ENCODE data around the gene LRR1.
"Not testable (repeated sequence)": the region's sequence is repeated elsewhere in the genome, so short reads cannot be mapped to it uniquely, and the experiment has no call there.

The LRR1 gene

DNA sequence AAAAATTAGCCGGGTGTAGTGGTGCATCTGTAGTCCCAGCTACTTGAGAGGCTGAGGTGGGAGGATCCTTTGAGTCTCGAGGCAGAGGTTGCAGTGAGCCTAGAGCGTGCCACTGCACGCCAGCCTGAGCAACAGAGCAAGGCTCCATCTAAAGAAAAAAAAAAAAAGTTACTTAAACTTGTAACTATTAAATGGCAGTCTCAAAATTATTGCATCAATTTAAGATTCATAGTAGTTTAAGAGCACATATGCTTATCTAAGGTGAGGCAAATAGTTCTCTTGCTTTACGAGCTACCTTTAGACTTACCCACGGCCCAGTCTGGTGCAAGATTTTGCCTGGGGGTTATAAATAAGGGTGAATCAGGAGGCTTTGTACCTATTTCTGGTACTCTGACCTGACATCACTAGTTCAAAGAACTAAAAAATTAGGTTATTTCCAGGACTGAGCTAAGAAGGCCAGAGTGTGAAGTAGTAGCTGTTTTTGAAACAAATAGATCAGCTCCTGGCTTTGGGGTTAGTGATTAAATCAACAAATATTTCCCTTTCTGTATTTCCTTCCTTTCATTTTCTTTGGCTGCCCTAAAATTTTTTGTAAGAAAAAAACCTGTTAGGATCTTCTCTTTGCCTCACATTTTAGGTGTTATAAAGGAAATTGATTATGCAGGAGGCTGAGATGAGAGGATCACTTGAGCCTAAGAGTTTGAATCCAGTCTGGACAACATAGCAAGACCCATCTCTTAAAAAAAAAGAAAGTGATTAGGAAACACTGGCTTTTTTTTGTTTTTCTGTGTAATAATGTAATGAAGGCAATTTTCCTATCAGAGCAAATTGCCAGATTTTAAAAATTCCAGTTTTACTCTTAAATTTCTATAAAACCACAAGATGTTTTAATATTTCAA, 25.4 kb downstream of the LRR1 start:
- DNase-seq, result no peak

DNA sequence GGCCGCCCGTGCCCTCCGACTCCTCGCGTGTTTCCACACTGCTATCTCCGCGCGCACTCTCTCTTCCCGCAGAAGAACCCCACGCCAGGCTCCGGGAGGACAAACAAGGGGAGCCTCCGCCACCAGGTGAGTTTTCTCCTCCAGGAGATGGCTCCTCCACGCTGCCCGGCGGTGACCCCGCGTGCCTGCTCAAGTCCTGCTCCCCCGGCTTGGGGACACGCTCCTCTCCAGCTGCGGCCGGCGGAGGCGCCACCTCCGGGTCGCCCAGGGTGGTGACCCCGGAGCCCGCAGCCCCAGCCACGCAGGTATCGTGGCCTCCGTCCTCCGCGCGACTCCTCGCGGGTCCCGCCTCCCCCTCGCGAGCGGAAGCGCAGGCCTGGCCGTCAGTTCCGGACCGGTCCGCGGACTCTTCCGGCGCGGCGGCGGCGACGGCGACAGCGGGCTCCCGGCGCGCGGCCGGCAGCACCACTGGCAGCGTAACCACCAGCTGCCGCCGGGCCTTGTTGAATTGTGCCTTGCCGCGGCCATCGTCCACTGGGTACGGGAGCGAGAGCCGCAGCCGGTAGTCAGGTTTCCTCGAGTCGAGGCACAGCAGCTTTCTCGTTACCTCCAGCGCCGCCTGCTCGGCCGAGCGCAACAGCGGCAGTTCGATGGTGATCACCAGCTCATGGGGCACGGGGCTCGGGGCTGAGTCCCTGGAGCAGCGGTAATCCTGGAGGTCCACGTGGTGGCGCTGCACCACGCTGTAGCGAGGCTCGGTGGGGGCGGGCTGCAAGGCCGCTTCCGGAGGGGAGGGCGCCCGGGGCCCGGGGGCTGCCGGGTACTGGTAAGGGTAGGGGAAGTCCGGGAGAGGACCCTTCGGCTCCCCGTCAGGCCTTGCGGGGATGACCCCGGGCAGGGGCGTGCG, 35.2 kb downstream of the LRR1 start:
- DNase-seq, result peak; percentile 44 to 96 (median 89)

GRCh38 chr14:49634547-49635334, 36.0 kb downstream of the LRR1 start, which contains the start of gene DNAAF2:
TSS of gene DNAAF2 (minus strand) at chr14:49635244. CDS start at chr14:49635149, 95 bp downstream.
- DNase-seq, result peak in 42 of 56 donors; percentile 7 to 75 (median 53)

DNA sequence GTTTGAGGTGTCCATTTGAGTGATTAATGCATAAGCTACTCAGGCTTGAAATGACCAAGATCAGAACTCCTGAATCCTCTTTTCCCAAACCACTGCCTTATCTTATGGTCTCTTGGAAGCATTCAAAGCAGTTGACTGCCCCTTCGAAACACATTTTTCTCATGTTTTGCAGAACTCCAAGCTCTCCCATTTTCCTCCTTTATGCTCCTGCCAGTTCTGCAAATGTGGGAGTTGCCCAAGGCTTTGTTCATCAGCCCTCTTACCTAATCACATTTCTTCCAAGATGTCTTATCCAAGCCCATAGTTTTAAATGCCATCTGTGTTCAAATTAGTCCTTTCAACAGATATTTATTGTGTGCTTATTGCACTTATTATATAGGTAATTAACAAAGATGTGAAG, 38.1 kb downstream of the LRR1 start:
- no peak for DNase-seq

- no peak for DNase-seq
Observed at GRCh38 chr14:49637534-49638078, 38.9 kb downstream of the LRR1 start.

DNA sequence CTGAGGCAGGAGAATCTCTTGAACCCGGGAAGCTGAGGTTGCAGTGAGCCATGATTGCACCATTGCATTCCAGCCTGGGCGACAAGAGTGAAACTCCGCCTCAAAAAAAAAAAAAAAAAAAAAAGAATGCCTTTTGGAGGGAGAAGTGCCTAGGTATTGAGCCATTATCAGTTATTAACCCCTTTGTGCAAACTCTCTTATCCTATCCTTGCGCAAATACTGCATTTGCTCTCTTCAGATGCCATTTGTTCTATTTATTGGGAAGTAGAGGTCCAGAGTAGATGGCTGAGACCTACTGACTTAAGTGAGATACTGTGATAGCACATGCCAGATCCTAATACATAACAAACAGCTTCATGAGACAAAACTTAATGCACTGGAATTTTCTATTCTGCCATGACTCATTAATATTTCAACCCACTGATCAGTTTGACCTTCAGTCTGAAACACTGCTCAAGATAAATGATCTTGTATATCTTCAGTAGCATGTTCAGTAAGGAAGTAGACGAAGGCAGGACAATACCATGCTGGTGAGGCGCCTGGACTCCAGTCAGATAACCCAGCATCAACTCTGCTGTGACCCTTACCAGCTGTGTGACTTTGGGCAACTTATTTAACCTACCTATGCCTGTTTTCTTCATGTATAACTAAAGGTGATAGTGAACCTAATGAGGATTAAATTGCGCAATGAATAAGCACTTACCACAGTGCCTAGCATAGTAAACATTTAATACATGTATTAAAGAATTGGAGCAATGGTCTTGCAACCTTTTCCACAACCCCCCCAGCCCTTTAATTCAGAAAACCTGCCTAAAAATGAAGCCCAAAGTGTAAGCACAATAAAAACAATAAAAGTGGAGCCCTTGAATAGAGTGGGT, 42.0 kb downstream of the LRR1 start:
- no peak for DNase-seq

DNA sequence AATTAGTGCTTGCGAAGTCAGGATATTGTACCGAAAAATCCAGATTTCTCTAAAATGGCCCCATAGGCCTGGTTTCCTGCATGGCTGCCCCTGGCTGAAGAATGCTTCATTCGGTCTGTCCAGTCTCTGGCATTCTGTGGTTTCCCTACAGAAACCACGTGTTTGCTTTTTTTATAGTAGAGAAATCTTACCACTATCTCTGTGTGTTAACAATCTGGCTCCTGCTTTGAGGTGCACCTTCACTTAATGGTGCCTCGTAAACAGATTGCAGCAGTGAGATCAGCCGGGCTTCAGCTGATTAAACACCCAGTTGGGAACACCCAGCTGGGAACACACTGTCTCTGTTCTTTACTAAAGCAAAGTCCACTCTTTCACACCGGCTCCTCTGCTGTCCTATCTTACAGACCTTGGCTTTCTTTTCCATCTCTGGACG, 43.0 kb downstream of the LRR1 start:
- DNase-seq, result peak in 1 of 56 donors; percentile 7

GRCh38 chr14:49642163-49642562, 43.4 kb downstream of the LRR1 start:
- DNase-seq, result no peak

DNA sequence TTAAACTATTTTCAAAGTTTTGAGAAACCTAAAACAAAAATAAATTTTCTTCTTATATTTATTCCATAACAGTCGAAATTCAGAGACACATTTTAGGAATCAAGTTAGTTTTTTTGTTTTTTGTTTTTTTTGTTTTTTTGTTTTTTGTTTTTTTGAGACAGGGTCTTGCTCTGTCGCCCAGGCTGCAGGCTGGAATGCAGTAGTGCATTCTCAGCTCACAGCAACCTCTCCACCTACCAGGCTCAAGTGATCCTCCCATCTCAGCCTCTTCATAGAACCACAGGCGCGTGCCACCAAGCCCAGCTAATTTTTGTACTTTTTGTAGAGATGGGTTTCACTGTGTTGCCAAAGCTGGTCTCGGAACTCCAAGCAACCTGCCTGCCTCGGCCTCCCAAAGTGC, 54.8 kb downstream of the LRR1 start:
- DNase-seq, result no peak

- DNase-seq, result no peak
Observed at GRCh38 chr14:49654511-49654910, 55.8 kb downstream of the LRR1 start.

DNA sequence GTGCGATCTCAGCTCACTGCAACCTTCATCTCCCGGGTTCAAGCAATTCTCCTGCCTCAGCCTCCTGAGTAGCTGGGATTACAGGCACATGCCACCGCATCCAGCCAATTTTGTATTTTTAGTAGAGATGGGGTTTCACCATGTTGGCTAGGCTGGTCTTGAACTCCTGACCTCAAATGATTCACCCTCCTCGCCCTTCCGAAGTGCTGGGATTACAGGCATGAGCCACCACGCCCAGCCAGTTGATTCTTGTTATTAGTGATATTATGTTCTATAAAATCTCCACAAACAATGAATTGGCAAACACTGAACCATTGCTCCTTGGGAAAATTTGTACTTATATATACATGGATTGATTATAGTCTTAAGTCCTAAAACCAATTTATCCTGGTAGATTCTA, 58.8 kb downstream of the LRR1 start:
- not testable (repeated sequence) for DNase-seq

GRCh38 chr14:49659526-49660455, 61.1 kb downstream of the LRR1 start:
- DNase-seq, result no peak

Measured in amygdala (tissue), 56 donors.